ENCODE measurements around the gene EPHA8.

DNA sequence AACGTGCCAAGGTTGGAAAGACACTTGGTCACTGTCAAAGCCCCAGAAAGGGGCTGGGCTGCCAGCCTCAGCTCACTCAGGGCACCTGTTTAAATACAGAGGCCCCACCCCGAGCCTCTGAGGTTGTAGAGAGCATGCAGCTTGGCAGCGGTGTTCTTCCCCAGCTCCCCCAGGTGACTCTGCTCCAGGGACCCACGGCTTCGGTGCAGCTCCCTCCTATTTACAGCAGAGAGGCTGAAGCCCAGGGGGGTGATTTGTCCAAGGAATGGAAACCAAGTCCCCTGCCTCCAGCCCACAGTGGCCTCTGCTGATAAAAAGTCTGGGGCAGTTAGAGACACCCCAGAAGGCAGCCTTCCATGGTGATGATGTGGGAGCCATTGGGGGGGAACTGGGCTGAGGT lies 64.0 kb downstream of the EPHA8 start:
- TF ChIP-seq, protein P1, sequence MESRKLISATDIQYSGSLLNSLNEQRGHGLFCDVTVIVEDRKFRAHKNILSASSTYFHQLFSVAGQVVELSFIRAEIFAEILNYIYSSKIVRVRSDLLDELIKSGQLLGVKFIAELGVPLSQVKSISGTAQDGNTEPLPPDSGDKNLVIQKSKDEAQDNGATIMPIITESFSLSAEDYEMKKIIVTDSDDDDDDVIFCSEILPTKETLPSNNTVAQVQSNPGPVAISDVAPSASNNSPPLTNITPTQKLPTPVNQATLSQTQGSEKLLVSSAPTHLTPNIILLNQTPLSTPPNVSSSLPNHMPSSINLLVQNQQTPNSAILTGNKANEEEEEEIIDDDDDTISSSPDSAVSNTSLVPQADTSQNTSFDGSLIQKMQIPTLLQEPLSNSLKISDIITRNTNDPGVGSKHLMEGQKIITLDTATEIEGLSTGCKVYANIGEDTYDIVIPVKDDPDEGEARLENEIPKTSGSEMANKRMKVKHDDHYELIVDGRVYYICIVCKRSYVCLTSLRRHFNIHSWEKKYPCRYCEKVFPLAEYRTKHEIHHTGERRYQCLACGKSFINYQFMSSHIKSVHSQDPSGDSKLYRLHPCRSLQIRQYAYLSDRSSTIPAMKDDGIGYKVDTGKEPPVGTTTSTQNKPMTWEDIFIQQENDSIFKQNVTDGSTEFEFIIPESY (IDR thresholded peaks at IDR 0.05) = no peak
- TF ChIP-seq, protein P2, sequence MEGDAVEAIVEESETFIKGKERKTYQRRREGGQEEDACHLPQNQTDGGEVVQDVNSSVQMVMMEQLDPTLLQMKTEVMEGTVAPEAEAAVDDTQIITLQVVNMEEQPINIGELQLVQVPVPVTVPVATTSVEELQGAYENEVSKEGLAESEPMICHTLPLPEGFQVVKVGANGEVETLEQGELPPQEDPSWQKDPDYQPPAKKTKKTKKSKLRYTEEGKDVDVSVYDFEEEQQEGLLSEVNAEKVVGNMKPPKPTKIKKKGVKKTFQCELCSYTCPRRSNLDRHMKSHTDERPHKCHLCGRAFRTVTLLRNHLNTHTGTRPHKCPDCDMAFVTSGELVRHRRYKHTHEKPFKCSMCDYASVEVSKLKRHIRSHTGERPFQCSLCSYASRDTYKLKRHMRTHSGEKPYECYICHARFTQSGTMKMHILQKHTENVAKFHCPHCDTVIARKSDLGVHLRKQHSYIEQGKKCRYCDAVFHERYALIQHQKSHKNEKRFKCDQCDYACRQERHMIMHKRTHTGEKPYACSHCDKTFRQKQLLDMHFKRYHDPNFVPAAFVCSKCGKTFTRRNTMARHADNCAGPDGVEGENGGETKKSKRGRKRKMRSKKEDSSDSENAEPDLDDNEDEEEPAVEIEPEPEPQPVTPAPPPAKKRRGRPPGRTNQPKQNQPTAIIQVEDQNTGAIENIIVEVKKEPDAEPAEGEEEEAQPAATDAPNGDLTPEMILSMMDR (IDR thresholded peaks at IDR 0.05; ENCODE audit: low read depth, low read length, missing input control) = no peak
- TF ChIP-seq EGR1 (IDR thresholded peaks at IDR 0.05; ENCODE audit: low read depth in 2 of 2) (no peak), SP1 (IDR thresholded peaks at IDR 0.05) (no peak)
- TF ChIP-seq, protein P3, sequence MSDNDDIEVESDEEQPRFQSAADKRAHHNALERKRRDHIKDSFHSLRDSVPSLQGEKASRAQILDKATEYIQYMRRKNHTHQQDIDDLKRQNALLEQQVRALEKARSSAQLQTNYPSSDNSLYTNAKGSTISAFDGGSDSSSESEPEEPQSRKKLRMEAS (IDR thresholded peaks at IDR 0.05) = no peak

All from liver (tissue), 3 donors.